ENCODE data around the gene PIR.

GRCh38 chrX:15512401-15512965 is 19.4 kb upstream of the PIR start:
- no peak for TF ChIP-seq CTCF (IDR thresholded peaks at IDR 0.05; ENCODE audit: poor library complexity)
- TF ChIP-seq EZH2 (IDR thresholded peaks at IDR 0.05; ENCODE audit: borderline replicate concordance) = no peak
- no peak for TF ChIP-seq EZH2phosphoT487 (IDR thresholded peaks at IDR 0.05; ENCODE audit: low read depth, severe bottlenecking, unreplicated experiment)

Data from hepatocyte (in vitro differentiated cells).